ENCODE results near the gene SMAD4. TPM values are rescaled to one million over a fixed set of nuclear protein-coding genes. Genes with fewer than 3 reads are reported as not detected.

The SMAD4 gene
- total and polyA plus RNA-seq, 2 experiments from 2014 or later = 41.9 to 103 TPM

GRCh38 chr18:51069885-51070284 is 39.9 kb downstream of the SMAD4 start:
- H3K27ac ChIP-seq (ENCODE audit: low read depth) = no peak overlapping the region
- Mint-ChIP-seq H3K9me3 (no peaks in the 10 kb centered on the region), H3K4me3 (no peak overlapping the region), H3K27ac (no peak overlapping the region), H3K4me1 (no peaks in the 10 kb centered on the region), H3K36me3 (ENCODE audit: low read depth) (peaks cover 58% of the 10 kb centered on the region; the same call in 2 of the 3 replicates), H3K27me3 (ENCODE audit: insufficient read depth, low read depth, poor library complexity) (no peaks in the 10 kb centered on the region)
- H3K27me3 ChIP-seq (ENCODE audit: insufficient read depth) = no peaks in the 10 kb centered on the region
- no peak for ATAC-seq
- H3K79me2 ChIP-seq (replicated peaks; ENCODE audit: insufficient read depth) = peaks cover 49% of the 10 kb centered on the region
- TF ChIP-seq ZNF331 (CRISPR knock-in tag; IDR thresholded peaks at IDR 0.05; ENCODE audit: low read depth) (no peak), CTCF (conservative IDR thresholded peaks at IDR 0.05; ENCODE audit: low read depth in 2 of 2) (no peak)
- no peak overlapping the region for H3K4me3 ChIP-seq
- no peaks in the 10 kb centered on the region for H4K20me1 ChIP-seq (replicated peaks; ENCODE audit: insufficient read depth)
- no peaks in the 10 kb centered on the region for H3K4me1 ChIP-seq (ENCODE audit: insufficient read depth)
- no peaks in the 10 kb centered on the region for H3F3A ChIP-seq (replicated peaks; ENCODE audit: low read depth)
- no peak overlapping the region for H3K4me2 ChIP-seq
- no peak overlapping the region for H2AFZ ChIP-seq
- no peaks in the 10 kb centered on the region for H3K9me2 ChIP-seq (ENCODE audit: insufficient read depth)
- H3K36me3 ChIP-seq (ENCODE audit: insufficient read depth) = peaks cover 14% of the 10 kb centered on the region; the same call in 1 of the 2 replicates
- DNase-seq (ENCODE audit: low spot score) = no peak

- peaks cover 54% of the 10 kb centered on the region; the same call in 2 of the 3 replicates for H3K36me3 Mint-ChIP-seq (ENCODE audit: low read depth)
- Histone ChIP-seq H3K27ac (ENCODE audit: low read depth) (no peak overlapping the region), H3K4me1 (ENCODE audit: insufficient read depth) (no peaks in the 10 kb centered on the region), H3F3A (replicated peaks; ENCODE audit: low read depth) (no peaks in the 10 kb centered on the region), H2AFZ (no peak overlapping the region), H3K79me2 (replicated peaks; ENCODE audit: insufficient read depth) (peaks cover 53% of the 10 kb centered on the region), H3K4me3 (no peak overlapping the region), H3K27me3 (ENCODE audit: insufficient read depth) (no peaks in the 10 kb centered on the region), H3K4me2 (no peak overlapping the region), H3K36me3 (ENCODE audit: insufficient read depth) (peaks cover 14% of the 10 kb centered on the region; the same call in 1 of the 2 replicates), H3K9me2 (ENCODE audit: insufficient read depth) (no peaks in the 10 kb centered on the region), H4K20me1 (replicated peaks; ENCODE audit: insufficient read depth) (no peaks in the 10 kb centered on the region)
- no peak overlapping the region for H3K4me3 Mint-ChIP-seq
- TF ChIP-seq STAT1 (IDR thresholded peaks at IDR 0.05; ENCODE audit: unreplicated experiment) = no peak
- ATAC-seq = no peak
- no peaks in the 10 kb centered on the region for H3K27me3 Mint-ChIP-seq (ENCODE audit: insufficient read depth, low read depth, poor library complexity)
- DNase-seq (ENCODE audit: low spot score) = no peak
- H3K4me1 Mint-ChIP-seq = no peaks in the 10 kb centered on the region
- H3K27ac Mint-ChIP-seq = no peak overlapping the region
- no peaks in the 10 kb centered on the region for H3K9me3 Mint-ChIP-seq
Measured at GRCh38 chr18:51070545-51070944, 40.5 kb downstream of the SMAD4 start.

DNA sequence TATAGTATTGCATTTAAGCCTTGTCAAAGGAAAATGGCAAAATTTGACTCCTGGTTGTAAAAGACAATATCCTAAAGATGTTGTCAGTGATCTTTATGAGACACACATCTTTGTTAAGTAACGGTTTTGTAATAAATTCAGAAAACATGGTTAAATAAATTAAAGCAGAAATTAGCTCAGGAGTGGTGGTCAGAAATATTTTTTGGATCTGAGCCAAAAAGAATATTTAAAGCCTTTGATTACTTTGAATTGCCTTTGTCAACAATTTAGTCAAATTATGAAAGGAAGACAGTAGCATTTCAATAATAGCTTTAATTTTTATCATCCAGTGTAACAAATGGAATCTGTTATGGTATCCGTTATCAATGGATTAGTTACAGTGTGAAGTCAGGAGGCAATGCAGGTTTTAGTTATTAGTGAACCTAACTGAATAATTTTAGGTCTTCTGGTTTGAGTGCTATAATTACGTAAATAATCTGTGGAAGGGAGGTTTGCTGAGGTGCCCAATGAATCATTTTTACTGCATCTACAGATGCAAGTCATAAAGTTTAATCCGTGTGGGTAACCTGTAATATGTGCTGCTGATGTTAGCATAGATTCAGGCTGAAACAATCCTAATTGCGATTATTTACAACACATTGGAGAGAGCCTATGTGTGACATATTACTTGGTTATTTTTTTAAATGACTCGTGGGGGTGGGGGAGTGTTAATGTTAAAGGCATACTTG is 42.7 kb downstream of the SMAD4 start:
- Mint-ChIP-seq H3K4me1 (no peaks in the 10 kb centered on the region), H3K36me3 (ENCODE audit: low read depth) (peaks cover 65% of the 10 kb centered on the region), H3K27ac (no peak overlapping the region), H3K9me3 (no peaks in the 10 kb centered on the region), H3K27me3 (ENCODE audit: insufficient read depth, low read depth, poor library complexity) (no peaks in the 10 kb centered on the region), H3K4me3 (no peak overlapping the region)
- no peak overlapping the region for H3K4me3 ChIP-seq
- no peak overlapping the region for H2AFZ ChIP-seq
- H3K27me3 ChIP-seq (ENCODE audit: insufficient read depth) = no peaks in the 10 kb centered on the region
- no peaks in the 10 kb centered on the region for H3K4me1 ChIP-seq (ENCODE audit: insufficient read depth)
- H3K79me2 ChIP-seq (replicated peaks; ENCODE audit: insufficient read depth) = peaks cover 53% of the 10 kb centered on the region
- ATAC-seq = no peak
- peaks cover 18% of the 10 kb centered on the region for H3K36me3 ChIP-seq (ENCODE audit: insufficient read depth)
- H3K9me2 ChIP-seq (ENCODE audit: insufficient read depth) = no peaks in the 10 kb centered on the region
- DNase-seq (ENCODE audit: low spot score) = no peak
- H4K20me1 ChIP-seq (replicated peaks; ENCODE audit: insufficient read depth) = no peaks in the 10 kb centered on the region
- H3K4me2 ChIP-seq = no peak overlapping the region
- no peaks in the 10 kb centered on the region for H3F3A ChIP-seq (replicated peaks; ENCODE audit: low read depth)
- H3K27ac ChIP-seq (ENCODE audit: low read depth) = no peak overlapping the region
- TF ChIP-seq POLR2AphosphoS5 (IDR thresholded peaks at IDR 0.05; ENCODE audit: low read depth) (no peak), ZNF114 (CRISPR knock-in tag; IDR thresholded peaks at IDR 0.05) (no peak), STAT1 (IDR thresholded peaks at IDR 0.05; ENCODE audit: unreplicated experiment) (no peak), CREB1 (CRISPR knock-in tag; IDR thresholded peaks at IDR 0.05; ENCODE audit: low read depth) (no peak), ZNF331 (CRISPR knock-in tag; IDR thresholded peaks at IDR 0.05; ENCODE audit: low read depth) (no peak), EZH2phosphoT487 (IDR thresholded peaks at IDR 0.05; ENCODE audit: unreplicated experiment) (no peak), JUNB (IDR thresholded peaks at IDR 0.05; ENCODE audit: unreplicated experiment) (no peak), CTCF (conservative IDR thresholded peaks at IDR 0.05; ENCODE audit: low read depth in 2 of 2) (no peak), EZH2 (IDR thresholded peaks at IDR 0.05; ENCODE audit: low read depth, unreplicated experiment) (no peak), NANOG (IDR thresholded peaks at IDR 0.05; ENCODE audit: borderline replicate concordance) (no peak), ETS1 (IDR thresholded peaks at IDR 0.05) (no peak)
